NCI-H510A (cell line): ENCODE measurements around the gene TMEM87B.

Experiments used
- DNase-seq: peaks from one replicate; lab custom pipeline; 2025; lab: John Stamatoyannopoulos, UW

TMEM87B gene

GRCh38 chr2:112054847-112055729, at the start of gene TMEM87B:
Gene TMEM87B (plus strand): TSS chr2:112055269. CDS start chr2:112055592, 323 bp downstream.
- DNase-seq = peak; percentile 93

GRCh38 chr2:112005406-112006075, 49.5 kb upstream of the TMEM87B start:
- DNase-seq = no peak

- DNase-seq = no peak
These were observed 49.0 kb upstream of the TMEM87B start for GRCh38 chr2:112006076-112006410.

GRCh38 chr2:112007493-112007892, 47.6 kb upstream of the TMEM87B start:
- no peak for DNase-seq

GRCh38 chr2:112008910-112009485, 46.1 kb upstream of the TMEM87B start:
- DNase-seq = no peak

- no peak for DNase-seq
These were observed 44.3 kb upstream of the TMEM87B start for GRCh38 chr2:112010751-112011150.

GRCh38 chr2:112012556-112012955, 42.5 kb upstream of the TMEM87B start:
- DNase-seq = no peak

GRCh38 chr2:112018846-112019245, 36.2 kb upstream of the TMEM87B start:
- DNase-seq = no peak

GRCh38 chr2:112019569-112019982, 35.5 kb upstream of the TMEM87B start:
- no peak for DNase-seq

- DNase-seq = no peak
These were observed 34.5 kb upstream of the TMEM87B start for GRCh38 chr2:112020561-112020960.

GRCh38 chr2:112021290-112021689, 33.8 kb upstream of the TMEM87B start:
- no peak for DNase-seq

- DNase-seq = no peak
These were observed 33.3 kb upstream of the TMEM87B start for GRCh38 chr2:112021781-112022231.

- no peak for DNase-seq
These were observed 31.4 kb upstream of the TMEM87B start for GRCh38 chr2:112023707-112024106.

- DNase-seq = no peak
These were observed 30.8 kb upstream of the TMEM87B start for GRCh38 chr2:112024231-112024630.

- no peak for DNase-seq
These were observed 30.1 kb upstream of the TMEM87B start for GRCh38 chr2:112024896-112025491.

GRCh38 chr2:112026509-112026908, 28.6 kb upstream of the TMEM87B start:
- DNase-seq = peak; percentile 71

- no peak for DNase-seq
These were observed 27.3 kb upstream of the TMEM87B start for GRCh38 chr2:112027767-112028166.

- no peak for DNase-seq
These were observed 25.9 kb upstream of the TMEM87B start for GRCh38 chr2:112029164-112029563.

- peak; percentile 17 for DNase-seq
These were observed 23.4 kb upstream of the TMEM87B start for GRCh38 chr2:112031473-112032223.

- DNase-seq = no peak
These were observed 22.9 kb upstream of the TMEM87B start for GRCh38 chr2:112032224-112032586.

- DNase-seq = no peak
These were observed 22.2 kb upstream of the TMEM87B start for GRCh38 chr2:112032689-112033465.
